GM23338 (cell line): ENCODE data around the gene GRIPAP1. TPM values are rescaled to one million over a fixed set of nuclear protein-coding genes. Genes with fewer than 3 reads are reported as not detected.
A peak's percentile ranks its signal among the peaks of the same experiment; 100 is the strongest.

Source experiments
- ATAC-seq: fragments of 200-7000 bp; cut with Tn5 transposase; 3 replicates; pipeline ENCODE4 v1.9.1; 2020
- DNase-seq: peaks from one replicate; pipeline ENCODE4 v3.0.0-alpha.2; 2015; ENCODE audit warnings: low spot score
- H2AFZ ChIP-seq: fragments of 200-600 bp; sonication (generic); 2 replicates; pipeline ENCODE4 v1.8.0; 2016; ENCODE audit warnings: antibody characterized with exemption, mild to moderate bottlenecking, moderate library complexity
- H3F3A ChIP-seq: fragments of 200-600 bp; sonication (generic); replicated peaks from 2 replicates; pipeline ENCODE4 v1.8.0; 2017; ENCODE audit warnings: antibody characterized with exemption, mixed run types, low read depth
- H3K27ac ChIP-seq: fragments of 200-600 bp; sonication (generic); 2 replicates; pipeline ENCODE4 v1.6.1; 2016; ENCODE audit warnings: low read depth
- H3K27me3 ChIP-seq: fragments of 200-600 bp; sonication (generic); 2 replicates; pipeline ENCODE4 v1.8.0; 2016; ENCODE audit warnings: mild to moderate bottlenecking, mixed run types, moderate library complexity; ENCODE audit not compliant: insufficient read depth
- H3K36me3 ChIP-seq: fragments of 200-600 bp; sonication (generic); 2 replicates; pipeline ENCODE4 v1.8.0; 2016; ENCODE audit warnings: mild to moderate bottlenecking; ENCODE audit not compliant: insufficient read depth
- H3K4me1 ChIP-seq: fragments of 200-600 bp; sonication (generic); 2 replicates; pipeline ENCODE4 v1.8.0; 2016; ENCODE audit warnings: mild to moderate bottlenecking, moderate library complexity; ENCODE audit not compliant: insufficient read depth
- H3K4me2 ChIP-seq: fragments of 200-600 bp; sonication (generic); 2 replicates; pipeline ENCODE4 v1.7.1; 2017; ENCODE audit warnings: mixed run types
- H3K4me3 ChIP-seq: fragments of 200-600 bp; sonication (generic); 2 replicates; pipeline ENCODE4 v1.6.1; 2016; ENCODE audit warnings: mixed run types
- H3K79me2 ChIP-seq: fragments of 200-600 bp; sonication (generic); replicated peaks from 2 replicates; pipeline ENCODE4 v1.8.0; 2017; ENCODE audit warnings: mild to moderate bottlenecking; ENCODE audit not compliant: insufficient read depth
- H3K9me2 ChIP-seq: fragments of 200-600 bp; sonication (generic); 2 replicates; pipeline ENCODE4 v1.8.0; 2017; ENCODE audit not compliant: insufficient read depth
- H4K20me1 ChIP-seq: fragments of 200-600 bp; sonication (generic); replicated peaks from 2 replicates; pipeline ENCODE4 v1.8.0; 2017; ENCODE audit warnings: mild to moderate bottlenecking; ENCODE audit not compliant: insufficient read depth
- H3K27ac Mint-ChIP-seq: 2 replicates; pipeline ENCODE4 v1.8.0; 2020; ENCODE audit warnings: inconsistent platforms, mild to moderate bottlenecking, moderate library complexity, mixed read lengths
- H3K27me3 Mint-ChIP-seq: 3 replicates; pipeline ENCODE4 v1.8.0; 2022; ENCODE audit warnings: low read depth, mild to moderate bottlenecking, moderate library complexity, mixed read lengths, inconsistent platforms; ENCODE audit not compliant: insufficient read depth, poor library complexity
- H3K36me3 Mint-ChIP-seq: 3 replicates; pipeline ENCODE4 v1.8.0; 2021; ENCODE audit warnings: low read depth, mild to moderate bottlenecking, inconsistent platforms, moderate library complexity, mixed read lengths
- H3K4me1 Mint-ChIP-seq: 3 replicates; pipeline ENCODE4 v1.8.0; 2020; ENCODE audit warnings: mild to moderate bottlenecking, inconsistent platforms, mixed read lengths
- H3K4me3 Mint-ChIP-seq: 3 replicates; pipeline ENCODE4 v1.8.0; 2021; ENCODE audit warnings: moderate library complexity, mild to moderate bottlenecking, inconsistent platforms, mixed read lengths
- H3K9me3 Mint-ChIP-seq: 3 replicates; pipeline ENCODE4 v1.8.0; 2020; ENCODE audit warnings: moderate library complexity, mild to moderate bottlenecking, inconsistent platforms, mixed read lengths
- CREB1 ChIP-seq: fragments of 250-450 bp; sonication (Bioruptor Pico); IDR thresholded peaks from 2 replicates; pipeline ENCODE4 v1.5.0; 2020; ENCODE audit warnings: low read depth, mild to moderate bottlenecking, moderate library complexity
- EZH2 ChIP-seq: fragments of 200-600 bp; sonication (generic); IDR thresholded peaks from one replicate; pipeline ENCODE4 v1.8.0; 2017; ENCODE audit warnings: antibody characterized with exemption, mild to moderate bottlenecking, low read depth; ENCODE audit not compliant: unreplicated experiment
- EZH2phosphoT487 ChIP-seq: fragments of 200-600 bp; sonication (generic); IDR thresholded peaks from one replicate; pipeline ENCODE4 v1.8.1; 2018; ENCODE audit warnings: antibody characterized with exemption; ENCODE audit not compliant: unreplicated experiment
- JUNB ChIP-seq: IDR thresholded peaks from one replicate; pipeline ENCODE4 v1.6.1; 2016; ENCODE audit warnings: antibody characterized with exemption; ENCODE audit not compliant: unreplicated experiment
- NANOG ChIP-seq: IDR thresholded peaks from 2 replicates; pipeline ENCODE4 v1.6.1; 2016; ENCODE audit warnings: antibody characterized with exemption, borderline replicate concordance
- POLR2AphosphoS5 ChIP-seq: IDR thresholded peaks from 2 replicates; pipeline ENCODE4 v1.6.1; 2016; ENCODE audit warnings: antibody characterized with exemption, low read depth
- STAT1 ChIP-seq: IDR thresholded peaks from one replicate; pipeline ENCODE4 v1.6.1; 2016; ENCODE audit warnings: antibody characterized with exemption; ENCODE audit not compliant: unreplicated experiment
- ZNF114 ChIP-seq: fragments of 250-450 bp; sonication (Bioruptor Pico); IDR thresholded peaks from 2 replicates; pipeline ENCODE4 v1.5.0; 2020; ENCODE audit warnings: mild to moderate bottlenecking, moderate library complexity
- ZNF331 ChIP-seq: fragments of 250-450 bp; sonication (Bioruptor Pico); IDR thresholded peaks from 2 replicates; pipeline ENCODE4 v1.5.0; 2020; ENCODE audit warnings: low read depth, mild to moderate bottlenecking, moderate library complexity
- polyA plus RNA-seq: library from polyadenylated mRNA; unstranded; fragments of >200 nt; fragmentation: Nextera tagmentation; extraction: Ambion mirVana; gene quantifications from 2 replicates; pipeline ENCODE4 v1.2.1, GENCODE V29; 2016
- total RNA-seq: library from RNA; depleted of rRNA; stranded (reverse); fragments of >200 nt; shearing (Covaris generic); gene quantifications from 2 replicates; pipeline ENCODE4 v1.2.3, GENCODE V29; 2014
- TF ChIP-seq, protein P1 (sequence below), 2 experiments: fragments of 200-600 bp in 1 of 2; sonication (generic) in 1 of 2; conservative IDR thresholded peaks; 2 replicates each; pipeline versions ENCODE4 v1.5.1 to v1.6.1; 2016 to 2017; ENCODE audit warnings: antibody characterized with exemption in 2 of 2, low read depth in 2 of 2, mild to moderate bottlenecking in 2 of 2, moderate library complexity in 1 of 2
- TF ChIP-seq, protein P2 (sequence below): fragments of 250-450 bp; sonication (Bioruptor Pico); IDR thresholded peaks from 2 replicates; pipeline ENCODE4 v1.5.0; 2020; ENCODE audit warnings: mild to moderate bottlenecking, moderate library complexity
- TF ChIP-seq, protein P3 (sequence below): IDR thresholded peaks from 2 replicates; pipeline ENCODE4 v1.6.1; 2016; ENCODE audit warnings: antibody characterized with exemption
- TF ChIP-seq, protein P4 (sequence below): IDR thresholded peaks from one replicate; pipeline ENCODE4 v1.6.1; 2018; ENCODE audit warnings: antibody characterized with exemption; ENCODE audit not compliant: unreplicated experiment

The GRIPAP1 gene
- total and polyA plus RNA-seq, 2 experiments from 2014 or later = 39.1 to 62.2 TPM

DNA sequence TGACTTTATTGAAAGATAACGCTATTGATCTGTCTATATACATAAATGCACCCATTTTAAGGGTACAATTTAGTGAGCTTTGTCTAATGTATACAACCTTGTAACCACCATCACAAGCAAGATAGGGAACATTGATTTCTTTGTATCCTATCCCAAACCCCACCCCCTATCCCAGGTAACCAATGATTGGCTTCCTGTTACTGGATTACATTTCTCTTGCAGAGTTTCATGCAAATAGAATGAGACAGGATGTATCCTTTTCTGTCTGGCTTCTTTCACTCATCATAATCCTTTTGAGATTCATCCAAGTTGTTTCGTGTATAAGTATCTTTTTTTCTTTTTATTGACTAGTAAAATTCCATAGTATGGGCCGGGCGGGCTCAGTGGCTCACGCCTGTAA is 1.6 kb upstream of the GRIPAP1 start:
- H2AFZ ChIP-seq = no peak overlapping the region
- no peaks in the 10 kb centered on the region for H3F3A ChIP-seq
- H4K20me1 ChIP-seq = no peaks in the 10 kb centered on the region
- no peak overlapping the region for H3K4me2 ChIP-seq
- H3K27ac ChIP-seq = no peak overlapping the region
- H3K27me3 ChIP-seq = no peaks in the 10 kb centered on the region
- H3K9me3 Mint-ChIP-seq = no peaks in the 10 kb centered on the region
- peaks cover 12% of the 10 kb centered on the region for H3K4me1 Mint-ChIP-seq
- no peak overlapping the region for H3K4me3 ChIP-seq
- H3K27me3 Mint-ChIP-seq = peaks cover 3% of the 10 kb centered on the region
- no peak for ATAC-seq
- peak overlapping the region; percentile 87; the same call in 1 of the 2 replicates for H3K27ac Mint-ChIP-seq
- H3K36me3 ChIP-seq = no peaks in the 10 kb centered on the region
- H3K36me3 Mint-ChIP-seq = peaks cover 21% of the 10 kb centered on the region
- peak; percentile 35 for DNase-seq
- H3K4me1 ChIP-seq = no peaks in the 10 kb centered on the region; the same call in 1 of the 2 replicates
- H3K79me2 ChIP-seq = peaks cover 12% of the 10 kb centered on the region
- no peak for TF ChIP-seq EZH2
- TF ChIP-seq, protein P1, sequence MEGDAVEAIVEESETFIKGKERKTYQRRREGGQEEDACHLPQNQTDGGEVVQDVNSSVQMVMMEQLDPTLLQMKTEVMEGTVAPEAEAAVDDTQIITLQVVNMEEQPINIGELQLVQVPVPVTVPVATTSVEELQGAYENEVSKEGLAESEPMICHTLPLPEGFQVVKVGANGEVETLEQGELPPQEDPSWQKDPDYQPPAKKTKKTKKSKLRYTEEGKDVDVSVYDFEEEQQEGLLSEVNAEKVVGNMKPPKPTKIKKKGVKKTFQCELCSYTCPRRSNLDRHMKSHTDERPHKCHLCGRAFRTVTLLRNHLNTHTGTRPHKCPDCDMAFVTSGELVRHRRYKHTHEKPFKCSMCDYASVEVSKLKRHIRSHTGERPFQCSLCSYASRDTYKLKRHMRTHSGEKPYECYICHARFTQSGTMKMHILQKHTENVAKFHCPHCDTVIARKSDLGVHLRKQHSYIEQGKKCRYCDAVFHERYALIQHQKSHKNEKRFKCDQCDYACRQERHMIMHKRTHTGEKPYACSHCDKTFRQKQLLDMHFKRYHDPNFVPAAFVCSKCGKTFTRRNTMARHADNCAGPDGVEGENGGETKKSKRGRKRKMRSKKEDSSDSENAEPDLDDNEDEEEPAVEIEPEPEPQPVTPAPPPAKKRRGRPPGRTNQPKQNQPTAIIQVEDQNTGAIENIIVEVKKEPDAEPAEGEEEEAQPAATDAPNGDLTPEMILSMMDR (conservative IDR thresholded peaks at IDR 0.05; ENCODE audit: low read depth in 2 of 2) = no peak
- TF ChIP-seq POLR2AphosphoS5 = no peak
- TF ChIP-seq CREB1 (CRISPR knock-in tag) = no peak
- TF ChIP-seq STAT1 = no peak
- no peak for TF ChIP-seq ZNF331 (CRISPR knock-in tag)
- TF ChIP-seq, protein P2, sequence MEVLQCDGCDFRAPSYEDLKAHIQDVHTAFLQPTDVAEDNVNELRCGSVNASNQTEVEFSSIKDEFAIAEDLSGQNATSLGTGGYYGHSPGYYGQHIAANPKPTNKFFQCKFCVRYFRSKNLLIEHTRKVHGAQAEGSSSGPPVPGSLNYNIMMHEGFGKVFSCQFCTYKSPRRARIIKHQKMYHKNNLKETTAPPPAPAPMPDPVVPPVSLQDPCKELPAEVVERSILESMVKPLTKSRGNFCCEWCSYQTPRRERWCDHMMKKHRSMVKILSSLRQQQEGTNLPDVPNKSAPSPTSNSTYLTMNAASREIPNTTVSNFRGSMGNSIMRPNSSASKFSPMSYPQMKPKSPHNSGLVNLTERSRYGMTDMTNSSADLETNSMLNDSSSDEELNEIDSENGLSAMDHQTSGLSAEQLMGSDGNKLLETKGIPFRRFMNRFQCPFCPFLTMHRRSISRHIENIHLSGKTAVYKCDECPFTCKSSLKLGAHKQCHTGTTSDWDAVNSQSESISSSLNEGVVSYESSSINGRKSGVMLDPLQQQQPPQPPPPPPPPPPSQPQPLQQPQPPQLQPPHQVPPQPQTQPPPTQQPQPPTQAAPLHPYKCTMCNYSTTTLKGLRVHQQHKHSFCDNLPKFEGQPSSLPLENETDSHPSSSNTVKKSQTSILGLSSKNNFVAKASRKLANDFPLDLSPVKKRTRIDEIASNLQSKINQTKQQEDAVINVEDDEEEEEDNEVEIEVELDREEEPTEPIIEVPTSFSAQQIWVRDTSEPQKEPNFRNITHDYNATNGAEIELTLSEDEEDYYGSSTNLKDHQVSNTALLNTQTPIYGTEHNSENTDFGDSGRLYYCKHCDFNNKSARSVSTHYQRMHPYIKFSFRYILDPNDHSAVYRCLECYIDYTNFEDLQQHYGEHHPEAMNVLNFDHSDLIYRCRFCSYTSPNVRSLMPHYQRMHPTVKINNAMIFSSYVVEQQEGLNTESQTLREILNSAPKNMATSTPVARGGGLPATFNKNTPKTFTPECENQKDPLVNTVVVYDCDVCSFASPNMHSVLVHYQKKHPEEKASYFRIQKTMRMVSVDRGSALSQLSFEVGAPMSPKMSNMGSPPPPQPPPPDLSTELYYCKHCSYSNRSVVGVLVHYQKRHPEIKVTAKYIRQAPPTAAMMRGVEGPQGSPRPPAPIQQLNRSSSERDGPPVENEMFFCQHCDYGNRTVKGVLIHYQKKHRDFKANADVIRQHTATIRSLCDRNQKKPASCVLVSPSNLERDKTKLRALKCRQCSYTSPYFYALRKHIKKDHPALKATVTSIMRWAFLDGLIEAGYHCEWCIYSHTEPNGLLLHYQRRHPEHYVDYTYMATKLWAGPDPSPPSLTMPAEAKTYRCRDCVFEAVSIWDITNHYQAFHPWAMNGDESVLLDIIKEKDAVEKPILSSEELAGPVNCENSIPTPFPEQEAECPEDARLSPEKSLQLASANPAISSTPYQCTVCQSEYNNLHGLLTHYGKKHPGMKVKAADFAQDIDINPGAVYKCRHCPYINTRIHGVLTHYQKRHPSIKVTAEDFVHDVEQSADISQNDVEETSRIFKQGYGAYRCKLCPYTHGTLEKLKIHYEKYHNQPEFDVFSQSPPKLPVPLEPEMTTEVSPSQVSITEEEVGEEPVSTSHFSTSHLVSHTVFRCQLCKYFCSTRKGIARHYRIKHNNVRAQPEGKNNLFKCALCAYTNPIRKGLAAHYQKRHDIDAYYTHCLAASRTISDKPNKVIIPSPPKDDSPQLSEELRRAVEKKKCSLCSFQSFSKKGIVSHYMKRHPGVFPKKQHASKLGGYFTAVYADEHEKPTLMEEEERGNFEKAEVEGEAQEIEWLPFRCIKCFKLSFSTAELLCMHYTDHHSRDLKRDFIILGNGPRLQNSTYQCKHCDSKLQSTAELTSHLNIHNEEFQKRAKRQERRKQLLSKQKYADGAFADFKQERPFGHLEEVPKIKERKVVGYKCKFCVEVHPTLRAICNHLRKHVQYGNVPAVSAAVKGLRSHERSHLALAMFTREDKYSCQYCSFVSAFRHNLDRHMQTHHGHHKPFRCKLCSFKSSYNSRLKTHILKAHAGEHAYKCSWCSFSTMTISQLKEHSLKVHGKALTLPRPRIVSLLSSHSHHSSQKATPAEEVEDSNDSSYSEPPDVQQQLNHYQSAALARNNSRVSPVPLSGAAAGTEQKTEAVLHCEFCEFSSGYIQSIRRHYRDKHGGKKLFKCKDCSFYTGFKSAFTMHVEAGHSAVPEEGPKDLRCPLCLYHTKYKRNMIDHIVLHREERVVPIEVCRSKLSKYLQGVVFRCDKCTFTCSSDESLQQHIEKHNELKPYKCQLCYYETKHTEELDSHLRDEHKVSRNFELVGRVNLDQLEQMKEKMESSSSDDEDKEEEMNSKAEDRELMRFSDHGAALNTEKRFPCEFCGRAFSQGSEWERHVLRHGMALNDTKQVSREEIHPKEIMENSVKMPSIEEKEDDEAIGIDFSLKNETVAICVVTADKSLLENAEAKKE (CRISPR knock-in tag) = no peak
- no peak for TF ChIP-seq JUNB
- TF ChIP-seq, protein P3, sequence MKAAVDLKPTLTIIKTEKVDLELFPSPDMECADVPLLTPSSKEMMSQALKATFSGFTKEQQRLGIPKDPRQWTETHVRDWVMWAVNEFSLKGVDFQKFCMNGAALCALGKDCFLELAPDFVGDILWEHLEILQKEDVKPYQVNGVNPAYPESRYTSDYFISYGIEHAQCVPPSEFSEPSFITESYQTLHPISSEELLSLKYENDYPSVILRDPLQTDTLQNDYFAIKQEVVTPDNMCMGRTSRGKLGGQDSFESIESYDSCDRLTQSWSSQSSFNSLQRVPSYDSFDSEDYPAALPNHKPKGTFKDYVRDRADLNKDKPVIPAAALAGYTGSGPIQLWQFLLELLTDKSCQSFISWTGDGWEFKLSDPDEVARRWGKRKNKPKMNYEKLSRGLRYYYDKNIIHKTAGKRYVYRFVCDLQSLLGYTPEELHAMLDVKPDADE = no peak
- no peak for TF ChIP-seq ZNF114 (CRISPR knock-in tag)
- TF ChIP-seq, protein P4, sequence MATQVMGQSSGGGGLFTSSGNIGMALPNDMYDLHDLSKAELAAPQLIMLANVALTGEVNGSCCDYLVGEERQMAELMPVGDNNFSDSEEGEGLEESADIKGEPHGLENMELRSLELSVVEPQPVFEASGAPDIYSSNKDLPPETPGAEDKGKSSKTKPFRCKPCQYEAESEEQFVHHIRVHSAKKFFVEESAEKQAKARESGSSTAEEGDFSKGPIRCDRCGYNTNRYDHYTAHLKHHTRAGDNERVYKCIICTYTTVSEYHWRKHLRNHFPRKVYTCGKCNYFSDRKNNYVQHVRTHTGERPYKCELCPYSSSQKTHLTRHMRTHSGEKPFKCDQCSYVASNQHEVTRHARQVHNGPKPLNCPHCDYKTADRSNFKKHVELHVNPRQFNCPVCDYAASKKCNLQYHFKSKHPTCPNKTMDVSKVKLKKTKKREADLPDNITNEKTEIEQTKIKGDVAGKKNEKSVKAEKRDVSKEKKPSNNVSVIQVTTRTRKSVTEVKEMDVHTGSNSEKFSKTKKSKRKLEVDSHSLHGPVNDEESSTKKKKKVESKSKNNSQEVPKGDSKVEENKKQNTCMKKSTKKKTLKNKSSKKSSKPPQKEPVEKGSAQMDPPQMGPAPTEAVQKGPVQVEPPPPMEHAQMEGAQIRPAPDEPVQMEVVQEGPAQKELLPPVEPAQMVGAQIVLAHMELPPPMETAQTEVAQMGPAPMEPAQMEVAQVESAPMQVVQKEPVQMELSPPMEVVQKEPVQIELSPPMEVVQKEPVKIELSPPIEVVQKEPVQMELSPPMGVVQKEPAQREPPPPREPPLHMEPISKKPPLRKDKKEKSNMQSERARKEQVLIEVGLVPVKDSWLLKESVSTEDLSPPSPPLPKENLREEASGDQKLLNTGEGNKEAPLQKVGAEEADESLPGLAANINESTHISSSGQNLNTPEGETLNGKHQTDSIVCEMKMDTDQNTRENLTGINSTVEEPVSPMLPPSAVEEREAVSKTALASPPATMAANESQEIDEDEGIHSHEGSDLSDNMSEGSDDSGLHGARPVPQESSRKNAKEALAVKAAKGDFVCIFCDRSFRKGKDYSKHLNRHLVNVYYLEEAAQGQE = no peak
- TF ChIP-seq EZH2phosphoT487 = no peak
- no peak for TF ChIP-seq NANOG
- H3K9me2 ChIP-seq = no peaks in the 10 kb centered on the region
- peak overlapping the region; percentile 59 for H3K4me3 Mint-ChIP-seq
